ENCODE results near the gene ORAI2. TPM values are rescaled to one million over a fixed set of nuclear protein-coding genes. Genes with fewer than 3 reads are reported as not detected.

The ORAI2 gene
- total and polyA plus RNA-seq, 2 of the 4 experiments (the other 2 are of a cell fraction) = 52.0 to 58.3 TPM

DNA sequence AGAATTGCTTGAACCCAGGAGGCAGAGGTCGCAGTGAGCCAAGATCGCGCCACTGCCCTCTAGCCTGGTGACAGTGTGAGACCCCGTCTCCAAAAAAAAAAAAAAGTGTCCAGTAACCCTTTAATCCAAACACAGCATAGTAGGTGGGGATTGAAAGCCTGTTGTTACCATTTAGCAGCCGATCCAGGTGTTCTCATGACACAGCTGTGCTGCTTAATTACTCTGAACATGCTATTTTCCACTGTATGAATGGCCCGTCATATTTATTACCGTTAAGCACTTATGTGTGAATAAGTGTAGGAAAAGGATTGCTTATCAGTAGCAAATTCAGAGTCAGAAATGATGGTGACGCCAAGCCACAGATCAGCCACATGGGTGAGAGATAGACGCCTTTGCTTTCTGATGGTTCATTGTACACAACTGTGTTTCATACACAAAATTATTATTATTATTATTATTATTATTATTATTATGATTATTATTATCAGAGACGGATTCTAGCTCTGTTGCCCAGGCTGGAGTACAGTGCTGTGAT lies 11.6 kb upstream of the ORAI2 start:
- Histone ChIP-seq H4K91ac (ENCODE audit: insufficient read depth, low read depth, low read length) (no peak overlapping the region), H3K27ac (ENCODE audit: insufficient read depth, low read length) (no peak overlapping the region), H4K20me1 (ENCODE audit: insufficient read depth, low read length) (no peaks in the 10 kb centered on the region; the same call in none of the 2 replicates), H3K4ac (ENCODE audit: low read depth, low read length) (no peak overlapping the region), H3K79me1 (ENCODE audit: low read depth in 1 of 2, low read length in 2 of 2) (peaks cover 19 to 40% of the 10 kb centered on the region in 2 experiments), H2AK5ac (ENCODE audit: low read depth, low read length) (no peak overlapping the region), H2BK120ac (ENCODE audit: low read depth, low read length) (no peak overlapping the region), H3K36me3 (ENCODE audit: control insufficient read depth, insufficient read depth, low read length) (peaks cover 50% of the 10 kb centered on the region), H3K4me2 (ENCODE audit: low read depth, low read length) (no peak overlapping the region), H3K27me3 (ENCODE audit: control insufficient read depth, insufficient read depth, low read length) (no peaks in the 10 kb centered on the region), H2AFZ (replicated peaks; ENCODE audit: low read length, poor library complexity) (no peak overlapping the region), H2BK15ac (ENCODE audit: low read depth, low read length) (no peak overlapping the region), H3K56ac (ENCODE audit: extremely low read depth, insufficient read depth, low read length) (no peak overlapping the region), H3K18ac (ENCODE audit: low read depth, low read length) (no peak overlapping the region), H4K5ac (ENCODE audit: low read depth, low read length) (no peak overlapping the region), H2BK20ac (ENCODE audit: low read depth, low read length) (no peak overlapping the region), H4K8ac (ENCODE audit: low read depth in 2 of 2, low read length in 2 of 2) (no peak overlapping the region), H3K14ac (replicated peaks; ENCODE audit: low read depth, low read length) (no peak overlapping the region), H3K9me3 (ENCODE audit: control insufficient read depth, insufficient read depth, low read length) (no peaks in the 10 kb centered on the region), H3K9me1 (ENCODE audit: insufficient read depth, low read length) (peaks cover 3% of the 10 kb centered on the region; the same call in 1 of the 2 replicates), H2AK9ac (replicated peaks; ENCODE audit: low read depth, low read length, poor library complexity) (no peak overlapping the region), H3K4me3 (ENCODE audit: insufficient read depth, low read depth, low read length) (no peak overlapping the region), H3K4me1 (ENCODE audit: control insufficient read depth, insufficient read depth, low read length) (no peaks in the 10 kb centered on the region), H2BK5ac (ENCODE audit: low read depth, low read length, poor library complexity, severe bottlenecking) (no peak overlapping the region), H3K23ac (ENCODE audit: low read depth, low read length) (no peak overlapping the region), H3K9ac (ENCODE audit: low read depth, low read length) (no peak overlapping the region)
- no TSS peak for BruUV-seq (replicated peaks)
- DNase-seq (no peak), ATAC-seq (ENCODE audit: low read depth) (no peak)
- intact Hi-C loops (cut with micrococcal nuclease) (no loop called here), in situ Hi-C loops (cut with MboI; ENCODE audit: low sequenced_read_pairs) (no loop called here), dilution Hi-C loops (cut with HindIII; ENCODE audit: low sequenced_read_pairs, unreplicated experiment) (no loop called here)
- ChIA-PET CTCF (no interaction called here), POLR2A (ENCODE audit: unreplicated experiment) (no interaction called here)
- no peak for TF ChIP-seq RCOR1 (IDR thresholded peaks at IDR 0.05; ENCODE audit: insufficient replicate concordance, low read length)
- TF ChIP-seq CHD1 (IDR thresholded peaks at IDR 0.05; ENCODE audit: low read depth, low read length) = no peak
- TF ChIP-seq MAZ (IDR thresholded peaks at IDR 0.05; ENCODE audit: borderline replicate concordance, low read depth, low read length) = no peak
- TF ChIP-seq BHLHE40 (IDR thresholded peaks at IDR 0.05; ENCODE audit: low read depth, low read length) = no peak
- TF ChIP-seq CEBPB (IDR thresholded peaks at IDR 0.05; ENCODE audit: low read depth, low read length) = no peak
- no peak for TF ChIP-seq MXI1 (IDR thresholded peaks at IDR 0.05; ENCODE audit: borderline replicate concordance, low read depth, low read length)
- TF ChIP-seq NFE2L2 (IDR thresholded peaks at IDR 0.05; ENCODE audit: low read depth, low read length) = no peak
- WGBS, 2 experiments (ENCODE audit: extremely low coverage in 2 of 2, insufficient read length in 1 of 2) = no CpG with 5 or more reads among the region's 10 CpGs

Data from IMR-90 (cell line).